Erythroblast (primary cell): ENCODE measurements around the gene BPI.

Experiments used
- GATA1 ChIP-seq: IDR thresholded peaks from 2 replicates; pipeline ENCODE4 v1.6.1; 2011; ENCODE audit warnings: low read depth, mild to moderate bottlenecking, control low read depth, low read length, moderate library complexity
- POLR2A ChIP-seq: IDR thresholded peaks from 2 replicates; pipeline ENCODE4 v1.6.1; 2011; ENCODE audit warnings: mild to moderate bottlenecking, low read length

GRCh38 chr20:38296433-38296832 lies 7.5 kb upstream of the BPI start:
- no peak for TF ChIP-seq POLR2A
- TF ChIP-seq GATA1: no peak
